ENCODE measurements around the gene LY6G6F. TPM values are rescaled to one million over a fixed set of nuclear protein-coding genes. Genes with fewer than 3 reads are reported as not detected.
"Not testable (repeated sequence)": the region's sequence is repeated elsewhere in the genome, so short reads cannot be mapped to it uniquely, and the experiment has no call there.

Gene LY6G6F
- total RNA-seq, 1 donor from 2014 or later: not detected

GRCh38 chr6:31697555-31697954, 9.1 kb upstream of the LY6G6F start:
- ATAC-seq: no peak
- no peak for DNase-seq (ENCODE audit: low spot score)
- intact Hi-C loops (cut with DNase I): no loop called here

- intact Hi-C loops (cut with DNase I): no loop called here
- DNase-seq (ENCODE audit: low spot score) (no peak), ATAC-seq (no peak)
Observed at GRCh38 chr6:31700740-31701401, 5.8 kb upstream of the LY6G6F start.

- DNase-seq (ENCODE audit: low spot score): no peak
- intact Hi-C loops (cut with DNase I): no loop called here
Observed at GRCh38 chr6:31701666-31702404, 4.8 kb upstream of the LY6G6F start.

GRCh38 chr6:31702405-31702818, 4.3 kb upstream of the LY6G6F start:
- intact Hi-C loops (cut with DNase I): no loop called here
- DNase-seq (ENCODE audit: low spot score): no peak
- peak; percentile 11 for ATAC-seq

More at GRCh38 chr6:31701666-31702404, 4.8 kb upstream of the LY6G6F start:
- ATAC-seq: peak; percentile 1

GRCh38 chr6:31702819-31703716, 3.6 kb upstream of the LY6G6F start, which contains the start of gene ABHD16A:
ABHD16A (minus strand) TSS chr6:31703324; CDS start chr6:31703281, 43 bp downstream.
- peak; percentile 99 for DNase-seq (ENCODE audit: low spot score)
- intact Hi-C loops (cut with DNase I): no loop called here
- peak; percentile 99 for ATAC-seq

- intact Hi-C loops (cut with DNase I): no loop called here
- ATAC-seq (no peak), DNase-seq (ENCODE audit: low spot score) (no peak)
Observed at GRCh38 chr6:31705931-31706330, 735 bp upstream of the LY6G6F start.

- DNase-seq (ENCODE audit: low spot score): no peak
- no peak for ATAC-seq
- intact Hi-C loops (cut with DNase I): no loop called here
Observed at GRCh38 chr6:31707701-31708100, 1.0 kb downstream of the LY6G6F start.

GRCh38 chr6:31708224-31708623, 1.6 kb downstream of the LY6G6F start:
- no peak for ATAC-seq
- intact Hi-C loops (cut with DNase I): no loop called here
- no peak for DNase-seq (ENCODE audit: low spot score)

GRCh38 chr6:31709157-31709556, 2.5 kb downstream of the LY6G6F start:
- intact Hi-C loops (cut with DNase I); DNase-seq (ENCODE audit: low spot score); ATAC-seq: not testable (repeated sequence)

GRCh38 chr6:31710523-31711219, 4.0 kb downstream of the LY6G6F start:
- ATAC-seq (no peak), DNase-seq (ENCODE audit: low spot score) (no peak)
- intact Hi-C loops (cut with DNase I): no loop called here

- peak; percentile 7 for ATAC-seq
- intact Hi-C loops (cut with DNase I): no loop called here
- no peak for DNase-seq (ENCODE audit: low spot score)
Observed at GRCh38 chr6:31711233-31711632, 4.6 kb downstream of the LY6G6F start.

GRCh38 chr6:31712296-31712695, 5.6 kb downstream of the LY6G6F start:
- peak; percentile 53 for ATAC-seq
- no peak for DNase-seq (ENCODE audit: low spot score)
- intact Hi-C loops (cut with DNase I): no loop called here

- intact Hi-C loops (cut with DNase I): no loop called here
- no peak for ATAC-seq
Observed at GRCh38 chr6:31713465-31713864, 6.8 kb downstream of the LY6G6F start.

GRCh38 chr6:31713991-31714684, 7.5 kb downstream of the LY6G6F start:
- intact Hi-C loops (cut with DNase I): no loop called here
- DNase-seq (ENCODE audit: low spot score) (no peak), ATAC-seq (no peak)

More at GRCh38 chr6:31713465-31713864, 6.8 kb downstream of the LY6G6F start:
- no peak for DNase-seq (ENCODE audit: low spot score)

- ATAC-seq: no peak
- no peak for DNase-seq (ENCODE audit: low spot score)
- intact Hi-C loops (cut with DNase I): no loop called here
Observed at GRCh38 chr6:31715022-31715958, 8.6 kb downstream of the LY6G6F start, which contains the start of gene LY6G6D. LY6G6D (plus strand) TSS chr6:31715348; CDS start chr6:31715356, 8 bp downstream.

- intact Hi-C loops (cut with DNase I): no loop called here
- DNase-seq (ENCODE audit: low spot score) (no peak), ATAC-seq (no peak)
Observed at GRCh38 chr6:31717499-31718222, 11.0 kb downstream of the LY6G6F start.
